ENCODE data around the gene HAPLN1. TPM values are rescaled to one million over a fixed set of nuclear protein-coding genes. Genes with fewer than 3 reads are reported as not detected.
A peak's percentile ranks its signal among the peaks of the same experiment; 100 is the strongest.

Gene HAPLN1
- total and polyA plus RNA-seq, 2 of the 8 experiments (the other 6 are each of a cell fraction or from before 2014, with no cell fraction given) = 0.56 to 2.1 TPM

GRCh38 chr5:83608122-83608521 is 112.5 kb downstream of the HAPLN1 start (continued):
- TF ChIP-seq JUN (IDR thresholded peaks at IDR 0.05; ENCODE audit: low read depth, low read length) (no peak), RAD21 (IDR thresholded peaks at IDR 0.05 in 1 of 2, conservative IDR thresholded peaks at IDR 0.05 in 1 of 2; ENCODE audit: low read depth in 2 of 2, low read length in 2 of 2) (peak; percentile 79 to 88), TBP (IDR thresholded peaks at IDR 0.05; ENCODE audit: low read depth, low read length) (no peak), NANOG (IDR thresholded peaks at IDR 0.05; ENCODE audit: insufficient read depth, low read depth, low read length, poor library complexity, severe bottlenecking) (no peak), GABPA (IDR thresholded peaks at IDR 0.05; ENCODE audit: borderline replicate concordance, insufficient read depth, low read length) (no peak), POU5F1 (IDR thresholded peaks at IDR 0.05; ENCODE audit: low read depth, low read length) (no peak), TAF1 (IDR thresholded peaks at IDR 0.05; ENCODE audit: low read depth, low read length) (no peak), ASH2L (IDR thresholded peaks at IDR 0.05; ENCODE audit: low read length) (no peak), SAP30 (IDR thresholded peaks at IDR 0.05; ENCODE audit: insufficient read depth, insufficient replicate concordance, low read length) (no peak), CHD2 (IDR thresholded peaks at IDR 0.05; ENCODE audit: low read length) (no peak)
- TF ChIP-seq, protein P1, sequence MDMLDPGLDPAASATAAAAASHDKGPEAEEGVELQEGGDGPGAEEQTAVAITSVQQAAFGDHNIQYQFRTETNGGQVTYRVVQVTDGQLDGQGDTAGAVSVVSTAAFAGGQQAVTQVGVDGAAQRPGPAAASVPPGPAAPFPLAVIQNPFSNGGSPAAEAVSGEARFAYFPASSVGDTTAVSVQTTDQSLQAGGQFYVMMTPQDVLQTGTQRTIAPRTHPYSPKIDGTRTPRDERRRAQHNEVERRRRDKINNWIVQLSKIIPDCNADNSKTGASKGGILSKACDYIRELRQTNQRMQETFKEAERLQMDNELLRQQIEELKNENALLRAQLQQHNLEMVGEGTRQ (IDR thresholded peaks at IDR 0.05; ENCODE audit: low read length) = 0 out of 2 replicates have a peak, but pooled peaks have one; percentile 15
